Liver (tissue), 3 donors: ENCODE data around the gene PAPSS1.

ENCODE experiments used
- EGR1 ChIP-seq, 2 donors: IDR thresholded peaks; 2 replicates each; pipeline ENCODE4 v1.6.1; 2016 to 2018; ENCODE audit warnings: antibody characterized with exemption in 2 of 2, low read depth in 2 of 2
- TF ChIP-seq, protein P1 (sequence below): fragments of 150-350 bp; IDR thresholded peaks from 2 replicates; pipeline ENCODE4 v1.5.1; 2017; ENCODE audit warnings: improper control_type of control experiment, low read depth, low read length; ENCODE audit not compliant: missing input control
- donor health status: healthy.
- donor health status: healthy.

DNA sequence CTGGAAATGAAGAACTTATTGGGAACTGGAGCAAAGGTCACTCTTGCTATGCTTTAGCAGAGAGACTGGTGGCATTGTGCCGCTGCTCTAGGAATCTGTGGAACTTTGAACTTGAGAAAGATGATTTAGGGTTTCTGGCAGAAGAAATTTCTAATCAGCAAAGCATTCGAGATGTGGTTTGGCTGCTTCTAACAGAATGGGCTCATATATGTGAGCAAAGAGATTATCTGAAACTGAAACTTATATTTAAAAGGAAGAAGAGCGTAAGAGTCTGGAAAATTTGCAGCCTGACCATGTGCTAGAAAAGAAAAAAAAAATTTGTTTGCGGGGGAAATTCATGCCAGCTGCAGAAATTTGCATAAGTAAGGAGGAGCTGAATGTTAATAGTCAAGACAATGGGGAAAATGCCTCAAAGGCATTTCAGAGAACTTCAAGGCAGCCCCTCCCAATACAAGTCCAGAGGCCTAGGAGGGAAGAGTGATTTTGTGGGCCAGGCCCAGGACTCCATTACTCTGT lies 35.9 kb upstream of the PAPSS1 start:
- no peak for TF ChIP-seq EGR1 (IDR thresholded peaks at IDR 0.05; ENCODE audit: low read depth in 2 of 2)
- TF ChIP-seq, protein P1, sequence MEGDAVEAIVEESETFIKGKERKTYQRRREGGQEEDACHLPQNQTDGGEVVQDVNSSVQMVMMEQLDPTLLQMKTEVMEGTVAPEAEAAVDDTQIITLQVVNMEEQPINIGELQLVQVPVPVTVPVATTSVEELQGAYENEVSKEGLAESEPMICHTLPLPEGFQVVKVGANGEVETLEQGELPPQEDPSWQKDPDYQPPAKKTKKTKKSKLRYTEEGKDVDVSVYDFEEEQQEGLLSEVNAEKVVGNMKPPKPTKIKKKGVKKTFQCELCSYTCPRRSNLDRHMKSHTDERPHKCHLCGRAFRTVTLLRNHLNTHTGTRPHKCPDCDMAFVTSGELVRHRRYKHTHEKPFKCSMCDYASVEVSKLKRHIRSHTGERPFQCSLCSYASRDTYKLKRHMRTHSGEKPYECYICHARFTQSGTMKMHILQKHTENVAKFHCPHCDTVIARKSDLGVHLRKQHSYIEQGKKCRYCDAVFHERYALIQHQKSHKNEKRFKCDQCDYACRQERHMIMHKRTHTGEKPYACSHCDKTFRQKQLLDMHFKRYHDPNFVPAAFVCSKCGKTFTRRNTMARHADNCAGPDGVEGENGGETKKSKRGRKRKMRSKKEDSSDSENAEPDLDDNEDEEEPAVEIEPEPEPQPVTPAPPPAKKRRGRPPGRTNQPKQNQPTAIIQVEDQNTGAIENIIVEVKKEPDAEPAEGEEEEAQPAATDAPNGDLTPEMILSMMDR = no peak
